HG03045 (cell line): Measurements from ENCODE around the gene SCYL2.
A peak's percentile ranks its signal among the peaks of the same experiment; 100 is the strongest.
"Not testable (repeated sequence)": the region's sequence is repeated elsewhere in the genome, so short reads cannot be mapped to it uniquely, and the experiment has no call there.

Experiments
- ATAC-seq: cut with Tn5 transposase; IDR thresholded peaks from one replicate; pipeline ENCODE4 v1.9.1; 2021; ENCODE audit warnings: mild to moderate bottlenecking, moderate library complexity; ENCODE audit not compliant: unreplicated experiment

Gene SCYL2

GRCh38 chr12:100266835-100267602 lies at the start of gene SCYL2, which contains the start of gene DEPDC4:
SCYL2 (plus strand) TSS chr12:100267177; CDS start chr12:100282971, 15,794 bp downstream.
DEPDC4 (minus strand) TSS chr12:100267079; CDS start chr12:100267076, 3 bp downstream.
- peak; percentile 94 for ATAC-seq

- no peak for ATAC-seq
These were observed 47.5 kb upstream of the SCYL2 start for GRCh38 chr12:100219328-100220109.

GRCh38 chr12:100221523-100221922 lies 45.5 kb upstream of the SCYL2 start:
- ATAC-seq: no peak

- not testable (repeated sequence) for ATAC-seq
These were observed 44.8 kb upstream of the SCYL2 start for GRCh38 chr12:100222173-100222572.

GRCh38 chr12:100225491-100225890 lies 41.5 kb upstream of the SCYL2 start:
- no peak for ATAC-seq

GRCh38 chr12:100229036-100229635 lies 37.8 kb upstream of the SCYL2 start:
- ATAC-seq: no peak

GRCh38 chr12:100229876-100230275 lies 37.1 kb upstream of the SCYL2 start:
- no peak for ATAC-seq

- not testable (repeated sequence) for ATAC-seq
These were observed 35.1 kb upstream of the SCYL2 start for GRCh38 chr12:100231873-100232272.

GRCh38 chr12:100234166-100234565 lies 32.8 kb upstream of the SCYL2 start:
- no peak for ATAC-seq

GRCh38 chr12:100234591-100235304 lies 32.2 kb upstream of the SCYL2 start:
- no peak for ATAC-seq

- no peak for ATAC-seq
These were observed 28.2 kb upstream of the SCYL2 start for GRCh38 chr12:100238801-100239200.

GRCh38 chr12:100239589-100239988 lies 27.4 kb upstream of the SCYL2 start:
- no peak for ATAC-seq

GRCh38 chr12:100243137-100243536 lies 23.8 kb upstream of the SCYL2 start:
- ATAC-seq: no peak

- no peak for ATAC-seq
These were observed 19.2 kb upstream of the SCYL2 start for GRCh38 chr12:100247765-100248164.

- no peak for ATAC-seq
These were observed 18.1 kb upstream of the SCYL2 start for GRCh38 chr12:100248886-100249285.

GRCh38 chr12:100249941-100250340 lies 17.0 kb upstream of the SCYL2 start:
- ATAC-seq: no peak

GRCh38 chr12:100251917-100252316 lies 15.1 kb upstream of the SCYL2 start:
- no peak for ATAC-seq

GRCh38 chr12:100253437-100253836 lies 13.5 kb upstream of the SCYL2 start:
- no peak for ATAC-seq

GRCh38 chr12:100254876-100255275 lies 12.1 kb upstream of the SCYL2 start:
- ATAC-seq: no peak

- no peak for ATAC-seq
These were observed 8.8 kb upstream of the SCYL2 start for GRCh38 chr12:100258127-100258526.

- no peak for ATAC-seq
These were observed 3.8 kb upstream of the SCYL2 start for GRCh38 chr12:100263131-100263530.
